Esophagus squamous epithelium (tissue), 4 donors: Measurements from ENCODE around the gene NRXN3.

Experiments
- CTCF ChIP-seq, 6 experiments: fragments of 450-650 bp in 4 of 6; fragments of 200-600 bp in 2 of 6; sonication (generic) in 2 of 6; IDR thresholded peaks; one replicate each; pipeline ENCODE4 v1.5.1; 2016 to 2019; ENCODE audit warnings: antibody characterized with exemption in 6 of 6, mild to moderate bottlenecking in 4 of 6, moderate library complexity in 4 of 6
- POLR2A ChIP-seq, 4 donors: fragments of 450-650 bp; IDR thresholded peaks; one replicate each; pipeline ENCODE4 v1.6.1; 2017; ENCODE audit warnings: antibody characterized with exemption in 4 of 4, mild to moderate bottlenecking in 4 of 4, moderate library complexity in 3 of 4

DNA sequence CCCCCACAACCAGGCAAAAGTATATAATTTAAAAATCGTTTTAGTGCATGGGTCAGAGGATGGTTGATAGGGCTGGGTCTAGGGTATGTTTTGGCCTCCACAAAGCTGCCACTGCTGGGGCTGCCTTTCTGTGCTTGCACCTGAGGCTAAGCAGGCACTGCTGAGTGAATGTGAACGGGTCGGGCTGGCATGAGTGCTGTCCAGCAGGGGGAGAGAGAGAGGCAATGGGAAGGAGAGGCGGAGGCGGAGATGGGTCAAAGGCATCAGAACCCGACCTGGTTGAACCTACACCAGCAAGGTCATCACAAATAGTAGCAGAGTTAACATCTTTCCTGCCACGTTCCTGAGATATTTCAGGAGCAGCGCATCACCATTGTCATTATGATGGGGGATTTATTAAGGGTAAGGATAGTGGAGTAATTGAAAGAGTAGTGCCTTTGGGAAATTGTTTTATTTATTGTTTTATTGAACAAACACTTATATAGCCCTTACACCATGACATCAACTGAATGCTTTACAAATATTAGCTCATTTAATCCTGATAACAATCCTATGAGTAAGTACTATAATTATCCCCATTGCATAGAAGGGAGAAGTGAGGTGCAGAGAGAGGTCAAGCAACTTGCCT lies 5.8 kb upstream of the NRXN3 start:
- TF ChIP-seq CTCF (IDR thresholded peaks at IDR 0.05) (peak in 2 of 6 experiments; percentile 17 to 33), POLR2A (IDR thresholded peaks at IDR 0.05) (no peak)
